GM23338 (cell line): ENCODE results near the gene ERMP1. TPM values are rescaled to one million over a fixed set of nuclear protein-coding genes. Genes with fewer than 3 reads are reported as not detected.

Source experiments
- ATAC-seq: fragments of 200-7000 bp; cut with Tn5 transposase; 3 replicates; pipeline ENCODE4 v1.9.1; 2020
- DNase-seq: peaks from one replicate; pipeline ENCODE4 v3.0.0-alpha.2; 2015; ENCODE audit warnings: low spot score
- H2AFZ ChIP-seq: fragments of 200-600 bp; sonication (generic); 2 replicates; pipeline ENCODE4 v1.8.0; 2016; ENCODE audit warnings: antibody characterized with exemption, mild to moderate bottlenecking, moderate library complexity
- H3F3A ChIP-seq: fragments of 200-600 bp; sonication (generic); replicated peaks from 2 replicates; pipeline ENCODE4 v1.8.0; 2017; ENCODE audit warnings: antibody characterized with exemption, mixed run types, low read depth
- H3K27ac ChIP-seq: fragments of 200-600 bp; sonication (generic); 2 replicates; pipeline ENCODE4 v1.6.1; 2016; ENCODE audit warnings: low read depth
- H3K27me3 ChIP-seq: fragments of 200-600 bp; sonication (generic); 2 replicates; pipeline ENCODE4 v1.8.0; 2016; ENCODE audit warnings: mild to moderate bottlenecking, mixed run types, moderate library complexity; ENCODE audit not compliant: insufficient read depth
- H3K36me3 ChIP-seq: fragments of 200-600 bp; sonication (generic); 2 replicates; pipeline ENCODE4 v1.8.0; 2016; ENCODE audit warnings: mild to moderate bottlenecking; ENCODE audit not compliant: insufficient read depth
- H3K4me1 ChIP-seq: fragments of 200-600 bp; sonication (generic); 2 replicates; pipeline ENCODE4 v1.8.0; 2016; ENCODE audit warnings: mild to moderate bottlenecking, moderate library complexity; ENCODE audit not compliant: insufficient read depth
- H3K4me2 ChIP-seq: fragments of 200-600 bp; sonication (generic); 2 replicates; pipeline ENCODE4 v1.7.1; 2017; ENCODE audit warnings: mixed run types
- H3K4me3 ChIP-seq: fragments of 200-600 bp; sonication (generic); 2 replicates; pipeline ENCODE4 v1.6.1; 2016; ENCODE audit warnings: mixed run types
- H3K79me2 ChIP-seq: fragments of 200-600 bp; sonication (generic); replicated peaks from 2 replicates; pipeline ENCODE4 v1.8.0; 2017; ENCODE audit warnings: mild to moderate bottlenecking; ENCODE audit not compliant: insufficient read depth
- H3K9me2 ChIP-seq: fragments of 200-600 bp; sonication (generic); 2 replicates; pipeline ENCODE4 v1.8.0; 2017; ENCODE audit not compliant: insufficient read depth
- H4K20me1 ChIP-seq: fragments of 200-600 bp; sonication (generic); replicated peaks from 2 replicates; pipeline ENCODE4 v1.8.0; 2017; ENCODE audit warnings: mild to moderate bottlenecking; ENCODE audit not compliant: insufficient read depth
- H3K27ac Mint-ChIP-seq: 2 replicates; pipeline ENCODE4 v1.8.0; 2020; ENCODE audit warnings: inconsistent platforms, mild to moderate bottlenecking, moderate library complexity, mixed read lengths
- H3K27me3 Mint-ChIP-seq: 3 replicates; pipeline ENCODE4 v1.8.0; 2022; ENCODE audit warnings: low read depth, mild to moderate bottlenecking, moderate library complexity, mixed read lengths, inconsistent platforms; ENCODE audit not compliant: insufficient read depth, poor library complexity
- H3K36me3 Mint-ChIP-seq: 3 replicates; pipeline ENCODE4 v1.8.0; 2021; ENCODE audit warnings: low read depth, mild to moderate bottlenecking, inconsistent platforms, moderate library complexity, mixed read lengths
- H3K4me1 Mint-ChIP-seq: 3 replicates; pipeline ENCODE4 v1.8.0; 2020; ENCODE audit warnings: mild to moderate bottlenecking, inconsistent platforms, mixed read lengths
- H3K4me3 Mint-ChIP-seq: 3 replicates; pipeline ENCODE4 v1.8.0; 2021; ENCODE audit warnings: moderate library complexity, mild to moderate bottlenecking, inconsistent platforms, mixed read lengths
- H3K9me3 Mint-ChIP-seq: 3 replicates; pipeline ENCODE4 v1.8.0; 2020; ENCODE audit warnings: moderate library complexity, mild to moderate bottlenecking, inconsistent platforms, mixed read lengths
- CREB1 ChIP-seq: fragments of 250-450 bp; sonication (Bioruptor Pico); IDR thresholded peaks from 2 replicates; pipeline ENCODE4 v1.5.0; 2020; ENCODE audit warnings: low read depth, mild to moderate bottlenecking, moderate library complexity
- CTCF ChIP-seq, 2 experiments: fragments of 200-600 bp in 1 of 2; sonication (generic) in 1 of 2; conservative IDR thresholded peaks; 2 replicates each; pipeline versions ENCODE4 v1.5.1 to v1.6.1; 2016 to 2017; ENCODE audit warnings: antibody characterized with exemption in 2 of 2, low read depth in 2 of 2, mild to moderate bottlenecking in 2 of 2, moderate library complexity in 1 of 2
- ETS1 ChIP-seq: IDR thresholded peaks from 2 replicates; pipeline ENCODE4 v1.6.1; 2016; ENCODE audit warnings: antibody characterized with exemption
- EZH2 ChIP-seq: fragments of 200-600 bp; sonication (generic); IDR thresholded peaks from one replicate; pipeline ENCODE4 v1.8.0; 2017; ENCODE audit warnings: antibody characterized with exemption, mild to moderate bottlenecking, low read depth; ENCODE audit not compliant: unreplicated experiment
- EZH2phosphoT487 ChIP-seq: fragments of 200-600 bp; sonication (generic); IDR thresholded peaks from one replicate; pipeline ENCODE4 v1.8.1; 2018; ENCODE audit warnings: antibody characterized with exemption; ENCODE audit not compliant: unreplicated experiment
- JUNB ChIP-seq: IDR thresholded peaks from one replicate; pipeline ENCODE4 v1.6.1; 2016; ENCODE audit warnings: antibody characterized with exemption; ENCODE audit not compliant: unreplicated experiment
- NANOG ChIP-seq: IDR thresholded peaks from 2 replicates; pipeline ENCODE4 v1.6.1; 2016; ENCODE audit warnings: antibody characterized with exemption, borderline replicate concordance
- POLR2AphosphoS5 ChIP-seq: IDR thresholded peaks from 2 replicates; pipeline ENCODE4 v1.6.1; 2016; ENCODE audit warnings: antibody characterized with exemption, low read depth
- REST ChIP-seq: IDR thresholded peaks from one replicate; pipeline ENCODE4 v1.6.1; 2018; ENCODE audit warnings: antibody characterized with exemption; ENCODE audit not compliant: unreplicated experiment
- STAT1 ChIP-seq: IDR thresholded peaks from one replicate; pipeline ENCODE4 v1.6.1; 2016; ENCODE audit warnings: antibody characterized with exemption; ENCODE audit not compliant: unreplicated experiment
- ZNF114 ChIP-seq: fragments of 250-450 bp; sonication (Bioruptor Pico); IDR thresholded peaks from 2 replicates; pipeline ENCODE4 v1.5.0; 2020; ENCODE audit warnings: mild to moderate bottlenecking, moderate library complexity
- ZNF331 ChIP-seq: fragments of 250-450 bp; sonication (Bioruptor Pico); IDR thresholded peaks from 2 replicates; pipeline ENCODE4 v1.5.0; 2020; ENCODE audit warnings: low read depth, mild to moderate bottlenecking, moderate library complexity
- polyA plus RNA-seq: library from polyadenylated mRNA; unstranded; fragments of >200 nt; fragmentation: Nextera tagmentation; extraction: Ambion mirVana; gene quantifications from 2 replicates; pipeline ENCODE4 v1.2.1, GENCODE V29; 2016
- total RNA-seq: library from RNA; depleted of rRNA; stranded (reverse); fragments of >200 nt; shearing (Covaris generic); gene quantifications from 2 replicates; pipeline ENCODE4 v1.2.3, GENCODE V29; 2014

Gene ERMP1
- total and polyA plus RNA-seq, 2 experiments from 2014 or later = 5.3 to 23.4 TPM

GRCh38 chr9:5787759-5788302 is 45.1 kb downstream of the ERMP1 start:
- Histone ChIP-seq H3K9me2 (no peaks in the 10 kb centered on the region), H4K20me1 (no peaks in the 10 kb centered on the region), H3K4me2 (no peak overlapping the region), H2AFZ (no peak overlapping the region), H3K79me2 (0 out of 2 replicates have a peak, but pooled peaks cover 2% of the 10 kb centered on the region), H3K4me3 (no peak overlapping the region), H3K27ac (no peak overlapping the region), H3F3A (no peaks in the 10 kb centered on the region), H3K27me3 (no peaks in the 10 kb centered on the region), H3K4me1 (no peaks in the 10 kb centered on the region), H3K36me3 (no peaks in the 10 kb centered on the region)
- H3K27ac Mint-ChIP-seq = no peak overlapping the region
- TF ChIP-seq REST (no peak), JUNB (no peak), POLR2AphosphoS5 (no peak)
- H3K27me3 Mint-ChIP-seq = no peaks in the 10 kb centered on the region
- peaks cover 22% of the 10 kb centered on the region for H3K36me3 Mint-ChIP-seq
- H3K9me3 Mint-ChIP-seq = peaks cover 12% of the 10 kb centered on the region
- no peak for DNase-seq
- no peak overlapping the region for H3K4me3 Mint-ChIP-seq
- ATAC-seq = no peak
- H3K4me1 Mint-ChIP-seq = peaks cover 8% of the 10 kb centered on the region

- Mint-ChIP-seq H3K27me3 (peaks cover 3% of the 10 kb centered on the region), H3K9me3 (peaks cover 18% of the 10 kb centered on the region), H3K27ac (no peak overlapping the region), H3K4me1 (peaks cover 8% of the 10 kb centered on the region), H3K4me3 (no peak overlapping the region), H3K36me3 (peaks cover 28% of the 10 kb centered on the region)
- 0 out of 2 replicates have a peak, but pooled peaks cover 5% of the 10 kb centered on the region for H3K79me2 ChIP-seq
- H3K36me3 ChIP-seq = peaks cover 3% of the 10 kb centered on the region; the same call in 1 of the 2 replicates
- no peak for DNase-seq
- H3K4me1 ChIP-seq = no peaks in the 10 kb centered on the region
- H3K4me3 ChIP-seq = no peak overlapping the region
- ATAC-seq = no peak
- H2AFZ ChIP-seq = no peak overlapping the region
- no peak overlapping the region for H3K4me2 ChIP-seq
- no peak overlapping the region for H3K27ac ChIP-seq
- H4K20me1 ChIP-seq = no peaks in the 10 kb centered on the region
- H3K27me3 ChIP-seq = no peaks in the 10 kb centered on the region
- H3F3A ChIP-seq = no peaks in the 10 kb centered on the region
- H3K9me2 ChIP-seq = no peaks in the 10 kb centered on the region
- TF ChIP-seq STAT1 (no peak), POLR2AphosphoS5 (no peak), ETS1 (no peak), NANOG (no peak), EZH2 (no peak), REST (no peak), CREB1 (CRISPR knock-in tag) (no peak), JUNB (no peak), CTCF (conservative IDR thresholded peaks at IDR 0.05; ENCODE audit: low read depth in 2 of 2) (no peak), EZH2phosphoT487 (no peak), ZNF114 (no peak), ZNF331 (CRISPR knock-in tag) (no peak)
These were observed 45.7 kb downstream of the ERMP1 start for GRCh38 chr9:5787220-5787619.
